GM12878 (cell line): ENCODE measurements around the gene ING5. TPM values are rescaled to one million over a fixed set of nuclear protein-coding genes. Genes with fewer than 3 reads are reported as not detected.

ENCODE experiments used
- ATAC-seq: fragments of 200-7000 bp; cut with Tn5 transposase; 3 replicates; pipeline ENCODE4 v1.9.1; 2020; ENCODE audit warnings: mild to moderate bottlenecking, moderate library complexity
- BruUV-seq: library from RNA; stranded (reverse); fragments of 400-500 nt; replicated peaks from 2 replicates; lab custom pipeline; 2021; lab: Mats Ljungman, UMichigan
- CTCF ChIA-PET: fragments of 300-600 bp; sonication (Branson Sonifier 250); formaldehyde crosslinking; extraction: SDS; loops from one replicate; lab custom pipeline; 2021; ENCODE audit warnings: inconsistent platforms; lab: Yijun Ruan, JAX
- POLR2A ChIA-PET: fragments of 350-600 bp; formaldehyde crosslinking; extraction: SDS; loops from one replicate; lab custom pipeline; 2021; ENCODE audit warnings: inconsistent platforms; lab: Charles Lee
- RAD21 ChIA-PET: fragments of 300-600 bp; sonication (Branson Sonifier 250); formaldehyde crosslinking; loops from one replicate; lab custom pipeline; 2023; ENCODE audit warnings: antibody characterized with exemption; ENCODE audit not compliant: unreplicated experiment; lab: Charles Lee
- SMC1A ChIA-PET: fragments of 300-600 bp; sonication (Branson Sonifier 250); formaldehyde crosslinking; loops from one replicate; lab custom pipeline; 2023; ENCODE audit not compliant: unreplicated experiment, uncharacterized antibody; lab: Charles Lee
- DNase-seq: peaks from one replicate; pipeline ENCODE4 v3.0.0-alpha.2; 2011; ENCODE audit warnings: low read depth, low spot score
- FAIRE-seq: peaks from 3 replicates; lab custom pipeline; 2011; peaks lifted over from hg19 to GRCh38; lab: Jason Lieb, UNC
- H2AFZ ChIP-seq: 2 replicates; pipeline ENCODE4 v1.6.0; 2011; ENCODE audit warnings: low read depth, low read length, control low read depth; ENCODE audit not compliant: control insufficient read depth
- H3K27ac ChIP-seq: 2 replicates; pipeline ENCODE4 v1.5.1; 2011; ENCODE audit warnings: control low read depth; ENCODE audit not compliant: control insufficient read depth, insufficient read depth
- H3K27me3 ChIP-seq, 2 experiments: replicated peaks in 1 of 2; 2 replicates each; pipeline versions ENCODE4 v1.6.0 to v1.6.1; 2011; ENCODE audit warnings: low read length in 1 of 2; ENCODE audit not compliant: control insufficient read depth in 2 of 2, insufficient read depth in 2 of 2
- H3K36me3 ChIP-seq, 2 experiments: 2 replicates each; pipeline ENCODE4 v1.5.1; 2011; ENCODE audit warnings: low read length in 1 of 2; ENCODE audit not compliant: control insufficient read depth in 2 of 2, insufficient read depth in 2 of 2
- H3K4me1 ChIP-seq: 2 replicates; pipeline ENCODE4 v1.6.1; 2011; ENCODE audit warnings: mild to moderate bottlenecking, low read length, moderate library complexity, mixed read lengths; ENCODE audit not compliant: control insufficient read depth, insufficient read depth
- H3K4me2 ChIP-seq: 2 replicates; pipeline ENCODE4 v1.6.0; 2011; ENCODE audit warnings: control low read depth; ENCODE audit not compliant: control insufficient read depth, insufficient read depth
- H3K4me3 ChIP-seq: fragments of 200-600 bp; sonication (generic); 2 replicates; pipeline ENCODE4 v1.5.1; 2016
- H3K79me2 ChIP-seq: 2 replicates; pipeline ENCODE4 v1.6.0; 2011; ENCODE audit warnings: low read length; ENCODE audit not compliant: control insufficient read depth, insufficient read depth
- H3K9ac ChIP-seq: 2 replicates; pipeline ENCODE4 v1.8.0; 2011; ENCODE audit warnings: low read length, control low read depth, mixed read lengths; ENCODE audit not compliant: control insufficient read depth, insufficient read depth
- H3K9me3 ChIP-seq: replicated peaks from 3 replicates; pipeline ENCODE4 v1.5.1; 2011; ENCODE audit warnings: mild to moderate bottlenecking, low read length; ENCODE audit not compliant: control insufficient read depth, insufficient read depth
- H4K20me1 ChIP-seq: 2 replicates; pipeline ENCODE4 v1.6.0; 2011; ENCODE audit not compliant: control insufficient read depth, insufficient read depth
- ATF7 ChIP-seq: fragments of 450-650 bp; IDR thresholded peaks from 2 replicates; pipeline ENCODE4 v1.6.1; 2016; ENCODE audit warnings: low read depth, mild to moderate bottlenecking
- BHLHE40 ChIP-seq, 2 experiments: fragments of 450-650 bp in 1 of 2; IDR thresholded peaks; 2 replicates each; pipeline ENCODE4 v1.6.1; 2011 to 2017; ENCODE audit warnings: low read depth in 2 of 2, borderline replicate concordance in 1 of 2, improper control_type of control experiment in 1 of 2, low read length in 1 of 2, mild to moderate bottlenecking in 1 of 2
- CBX5 ChIP-seq: sonication (generic); IDR thresholded peaks from 2 replicates; pipeline ENCODE4 v1.6.1; 2016; ENCODE audit warnings: low read depth, moderate library complexity, mild to moderate bottlenecking, inconsistent platforms
- CREB1 ChIP-seq: IDR thresholded peaks from 2 replicates; pipeline ENCODE4 v1.6.1; 2012; ENCODE audit warnings: low read depth, mild to moderate bottlenecking, inconsistent platforms
- CREM ChIP-seq: IDR thresholded peaks from 2 replicates; pipeline ENCODE4 v1.6.1; 2014; ENCODE audit warnings: antibody characterized with exemption, low read depth
- E4F1 ChIP-seq: fragments of 450-650 bp; IDR thresholded peaks from 2 replicates; pipeline ENCODE4 v1.6.1; 2018; ENCODE audit warnings: borderline replicate concordance, mild to moderate bottlenecking; ENCODE audit not compliant: partially characterized antibody
- JUNB ChIP-seq: IDR thresholded peaks from 2 replicates; pipeline ENCODE4 v1.6.1; 2016; ENCODE audit warnings: antibody characterized with exemption, mild to moderate bottlenecking
- MTA2 ChIP-seq: fragments of 450-650 bp; IDR thresholded peaks from 2 replicates; pipeline ENCODE4 v1.6.1; 2016; ENCODE audit warnings: low read depth, mild to moderate bottlenecking, moderate library complexity
- NBN ChIP-seq: fragments of 450-650 bp; IDR thresholded peaks from 2 replicates; pipeline ENCODE4 v1.6.1; 2016
- NFIC ChIP-seq: IDR thresholded peaks from 2 replicates; pipeline ENCODE4 v1.6.1; 2012; ENCODE audit warnings: low read depth, mild to moderate bottlenecking, inconsistent platforms, low read length, moderate library complexity
- PBX3 ChIP-seq: IDR thresholded peaks from 2 replicates; pipeline ENCODE4 v1.6.1; 2011; ENCODE audit warnings: mild to moderate bottlenecking, low read depth, low read length, moderate library complexity; ENCODE audit not compliant: insufficient replicate concordance
- PKNOX1 ChIP-seq: fragments of 450-650 bp; IDR thresholded peaks from 2 replicates; pipeline ENCODE4 v1.6.1; 2016; ENCODE audit warnings: mild to moderate bottlenecking
- POLR2AphosphoS2 ChIP-seq: IDR thresholded peaks from 2 replicates; pipeline ENCODE4 v1.6.1; 2011; ENCODE audit warnings: low read depth, mild to moderate bottlenecking, low read length, improper control_type of control experiment, moderate library complexity
- RAD51 ChIP-seq: fragments of 450-650 bp; IDR thresholded peaks from 2 replicates; pipeline ENCODE4 v1.6.1; 2016; ENCODE audit warnings: moderate library complexity, mild to moderate bottlenecking, inconsistent platforms
- RFX5 ChIP-seq: IDR thresholded peaks from 2 replicates; pipeline ENCODE4 v1.6.1; 2011; ENCODE audit warnings: low read depth, low read length, improper control_type of control experiment
- SRF ChIP-seq, 2 experiments: IDR thresholded peaks; 2 replicates each; pipeline ENCODE4 v1.6.1; 2011; ENCODE audit warnings: low read depth in 2 of 2, low read length in 2 of 2, mild to moderate bottlenecking in 1 of 2, moderate library complexity in 1 of 2
- TCF7 ChIP-seq: IDR thresholded peaks from 2 replicates; pipeline ENCODE4 v1.6.1; 2014; ENCODE audit warnings: antibody characterized with exemption, borderline replicate concordance
- ZNF217 ChIP-seq: fragments of 450-650 bp; IDR thresholded peaks from 2 replicates; pipeline ENCODE4 v1.6.1; 2017; ENCODE audit warnings: antibody characterized with exemption, mild to moderate bottlenecking
- WGBS: methylation state at CpG from one replicate; pipeline ENCODE4 v1.1.6; 2016; ENCODE audit warnings: low lambda C conversion rate; ENCODE audit not compliant: insufficient replicate concordance, insufficient coverage; ENCODE audit errors: missing lambda C conversion rate; 5-methylcytosine and 5-hydroxymethylcytosine counted together
- in situ Hi-C: fragments of 300-500 bp; cut with MboI; formaldehyde crosslinking; loops from 9 replicates; pipeline ENCODE4 v1.14.3; 2018; ENCODE audit warnings: mixed read lengths
- intact Hi-C: fragments of 100-400 bp; cut with micrococcal nuclease; formaldehyde crosslinking; loops from one replicate; pipeline ENCODE4 v1.14.2; 2022; ENCODE audit not compliant: unreplicated experiment
- polyA plus RNA-seq, 11 experiments: library from polyadenylated mRNA; depleted of rRNA in 4 of 11; unstranded in 6 of 11; stranded (reverse) in 5 of 11; fragments of >200 nt; fragmentation: Nextera tagmentation in 4 of 11; fragmentation: Illumina TruSeq in 1 of 11; extraction: Ambion mirVana in 4 of 11; extraction: Trizol in 1 of 11; gene quantifications; 1 replicate in 1 of 11; 2 replicates in 10 of 11; pipeline versions ENCODE4 v1.2.1 to v1.2.3, GENCODE V29; 2011 to 2016; ENCODE audit warnings: inconsistent platforms in 2 of 11, missing spikeins in 2 of 11, low read depth in 1 of 11
- total RNA-seq, 4 experiments: library from RNA; depleted of rRNA in 3 of 4; stranded (reverse); fragments of >200 nt in 3 of 4; fragmentation: Illumina TruSeq in 1 of 4; extraction: Trizol in 1 of 4; gene quantifications; 2 replicates each; pipeline versions ENCODE4 v1.2.1 to v1.2.3, GENCODE V29; 2013 to 2021

ING5 gene
- total and polyA plus RNA-seq, 10 of the 15 experiments (the other 5 are each of a cell fraction or from before 2014, with no cell fraction given) = 10.0 to 46.1 (median 27.2) TPM

- TF ChIP-seq RFX5 = no peak
- TF ChIP-seq ZNF217 = no peak
Measured at GRCh38 chr2:241771286-241772062, 69.6 kb downstream of the ING5 start (continued).

- peak overlapping the region; percentile 89 for H3K27ac ChIP-seq
- POLR2A ChIA-PET = no interaction called here
- H3K36me3 ChIP-seq = no peaks in the 10 kb centered on the region
- peaks cover 15% of the 10 kb centered on the region for H3K4me1 ChIP-seq
- WGBS = 19% methylated on average over 9 of the region's 9 CpGs
- FAIRE-seq (peak; percentile 81), DNase-seq (peak; percentile 40), ATAC-seq (peak; percentile 68)
- intact Hi-C loops (loop anchor here (1.0 kb wide), 1 partner anchor 104 kb away; no protein-coding TSS in a partner anchor), in situ Hi-C loops (no loop called here)
- H3K9ac ChIP-seq = peak overlapping the region; percentile 72
- 0 out of 2 replicates have a peak overlapping the region, but pooled peaks have one; percentile 23 for H3K4me3 ChIP-seq
- SMC1A ChIA-PET = interaction anchor here (1.7 kb wide), 1 partner anchor 15 kb away, joined by 7 read pairs; no protein-coding TSS in a partner anchor
- H3K9me3 ChIP-seq = no peaks in the 10 kb centered on the region
- H3K4me2 ChIP-seq = peak overlapping the region; percentile 97
- BruUV-seq = no TSS peak
- H3K27me3 ChIP-seq = no peaks in the 10 kb centered on the region
- H4K20me1 ChIP-seq = no peaks in the 10 kb centered on the region
- H3K79me2 ChIP-seq = no peaks in the 10 kb centered on the region
- peak overlapping the region; percentile 87 for H2AFZ ChIP-seq
- CTCF ChIA-PET = interaction anchor here (1.4 kb wide), 2 partner anchors 16 to 106 kb away, joined by 5 read pairs; no protein-coding TSS in a partner anchor
- RAD21 ChIA-PET = interaction anchor here (1.0 to 1.4 kb wide), 3 partner anchors 9 to 15 kb away, joined by 3 to 5 read pairs (median 5); no protein-coding TSS in a partner anchor
- TF ChIP-seq CREB1 = no peak
- TF ChIP-seq NFIC = peak; percentile 19; the same call in 1 of the 2 replicates
- TF ChIP-seq CBX5 = no peak
- TF ChIP-seq BHLHE40 (IDR thresholded peaks at IDR 0.05; ENCODE audit: borderline replicate concordance in 1 of 2, low read depth in 2 of 2, low read length in 1 of 2) = peak; percentile 12 to 32; a peak in 1 of 4 replicates
- peak; percentile 29; the same call in 1 of the 2 replicates for TF ChIP-seq ATF7
- TF ChIP-seq TCF7 = peak; percentile 93
- TF ChIP-seq JUNB = peak; percentile 59
- TF ChIP-seq E4F1 = no peak
- no peak for TF ChIP-seq POLR2AphosphoS2
- TF ChIP-seq NBN = peak; percentile 37; the same call in 1 of the 2 replicates
- peak; percentile 96 for TF ChIP-seq PKNOX1
- peak; percentile 16; the same call in 1 of the 2 replicates for TF ChIP-seq MTA2
- TF ChIP-seq SRF (IDR thresholded peaks at IDR 0.05; ENCODE audit: low read depth in 2 of 2, low read length in 2 of 2) = peak in 1 of 2 experiments; percentile 72; a peak in 1 of 4 replicates
- TF ChIP-seq PBX3 = peak; percentile 83
- TF ChIP-seq CREM = peak; percentile 39; the same call in 1 of the 2 replicates
- TF ChIP-seq RAD51 = peak; percentile 88
Measured at GRCh38 chr2:241772063-241772499, 70.2 kb downstream of the ING5 start.
